ENCODE data around the gene NAALADL2.

DNA sequence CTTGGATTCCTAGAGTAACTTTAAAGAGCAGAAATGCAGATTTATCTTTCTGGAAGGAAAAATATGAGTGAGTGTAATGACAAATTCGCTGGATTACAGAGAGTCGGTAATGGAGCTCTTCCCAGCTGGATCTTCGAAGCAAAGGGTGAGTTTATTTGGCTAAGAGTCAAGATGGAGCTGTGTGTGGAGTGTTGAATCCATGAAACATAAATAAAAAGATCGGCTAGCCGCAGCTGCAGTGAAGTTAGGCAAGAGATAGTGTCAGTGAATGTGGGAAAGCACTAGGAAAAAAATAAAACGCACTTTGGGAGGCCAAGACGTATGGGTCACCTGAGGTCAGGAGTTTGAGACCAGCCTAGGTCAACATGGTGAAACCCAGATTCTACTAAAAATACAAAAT is 10.3 kb downstream of the NAALADL2 start:
- TF ChIP-seq, protein P1, sequence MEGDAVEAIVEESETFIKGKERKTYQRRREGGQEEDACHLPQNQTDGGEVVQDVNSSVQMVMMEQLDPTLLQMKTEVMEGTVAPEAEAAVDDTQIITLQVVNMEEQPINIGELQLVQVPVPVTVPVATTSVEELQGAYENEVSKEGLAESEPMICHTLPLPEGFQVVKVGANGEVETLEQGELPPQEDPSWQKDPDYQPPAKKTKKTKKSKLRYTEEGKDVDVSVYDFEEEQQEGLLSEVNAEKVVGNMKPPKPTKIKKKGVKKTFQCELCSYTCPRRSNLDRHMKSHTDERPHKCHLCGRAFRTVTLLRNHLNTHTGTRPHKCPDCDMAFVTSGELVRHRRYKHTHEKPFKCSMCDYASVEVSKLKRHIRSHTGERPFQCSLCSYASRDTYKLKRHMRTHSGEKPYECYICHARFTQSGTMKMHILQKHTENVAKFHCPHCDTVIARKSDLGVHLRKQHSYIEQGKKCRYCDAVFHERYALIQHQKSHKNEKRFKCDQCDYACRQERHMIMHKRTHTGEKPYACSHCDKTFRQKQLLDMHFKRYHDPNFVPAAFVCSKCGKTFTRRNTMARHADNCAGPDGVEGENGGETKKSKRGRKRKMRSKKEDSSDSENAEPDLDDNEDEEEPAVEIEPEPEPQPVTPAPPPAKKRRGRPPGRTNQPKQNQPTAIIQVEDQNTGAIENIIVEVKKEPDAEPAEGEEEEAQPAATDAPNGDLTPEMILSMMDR (IDR thresholded peaks at IDR 0.05): no peak
- TF ChIP-seq CHD2 (IDR thresholded peaks at IDR 0.05; ENCODE audit: low read length, partially characterized antibody) (no peak), EP300 (IDR thresholded peaks at IDR 0.05) (no peak), SMC3 (IDR thresholded peaks at IDR 0.05) (no peak), CEBPB (IDR thresholded peaks at IDR 0.05) (no peak), CHD4 (IDR thresholded peaks at IDR 0.05; ENCODE audit: borderline replicate concordance) (no peak), RCOR1 (IDR thresholded peaks at IDR 0.05; ENCODE audit: low read depth, low read length) (no peak), BHLHE40 (IDR thresholded peaks at IDR 0.05; ENCODE audit: low read depth, low read length) (no peak), JUNB (IDR thresholded peaks at IDR 0.05) (no peak), CBX8 (IDR thresholded peaks at IDR 0.05) (no peak), RAD21 (conservative IDR thresholded peaks at IDR 0.05 in 1 of 2, IDR thresholded peaks at IDR 0.05 in 1 of 2) (no peak)
- TF ChIP-seq, protein P2, sequence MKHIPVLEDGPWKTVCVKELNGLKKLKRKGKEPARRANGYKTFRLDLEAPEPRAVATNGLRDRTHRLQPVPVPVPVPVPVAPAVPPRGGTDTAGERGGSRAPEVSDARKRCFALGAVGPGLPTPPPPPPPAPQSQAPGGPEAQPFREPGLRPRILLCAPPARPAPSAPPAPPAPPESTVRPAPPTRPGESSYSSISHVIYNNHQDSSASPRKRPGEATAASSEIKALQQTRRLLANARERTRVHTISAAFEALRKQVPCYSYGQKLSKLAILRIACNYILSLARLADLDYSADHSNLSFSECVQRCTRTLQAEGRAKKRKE (CRISPR knock-in tag; IDR thresholded peaks at IDR 0.05; ENCODE audit: low read depth): no peak
- TF ChIP-seq, protein P3, sequence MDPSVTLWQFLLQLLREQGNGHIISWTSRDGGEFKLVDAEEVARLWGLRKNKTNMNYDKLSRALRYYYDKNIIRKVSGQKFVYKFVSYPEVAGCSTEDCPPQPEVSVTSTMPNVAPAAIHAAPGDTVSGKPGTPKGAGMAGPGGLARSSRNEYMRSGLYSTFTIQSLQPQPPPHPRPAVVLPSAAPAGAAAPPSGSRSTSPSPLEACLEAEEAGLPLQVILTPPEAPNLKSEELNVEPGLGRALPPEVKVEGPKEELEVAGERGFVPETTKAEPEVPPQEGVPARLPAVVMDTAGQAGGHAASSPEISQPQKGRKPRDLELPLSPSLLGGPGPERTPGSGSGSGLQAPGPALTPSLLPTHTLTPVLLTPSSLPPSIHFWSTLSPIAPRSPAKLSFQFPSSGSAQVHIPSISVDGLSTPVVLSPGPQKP (IDR thresholded peaks at IDR 0.05; ENCODE audit: low read depth, low read length): no peak
- TF ChIP-seq, protein P4, sequence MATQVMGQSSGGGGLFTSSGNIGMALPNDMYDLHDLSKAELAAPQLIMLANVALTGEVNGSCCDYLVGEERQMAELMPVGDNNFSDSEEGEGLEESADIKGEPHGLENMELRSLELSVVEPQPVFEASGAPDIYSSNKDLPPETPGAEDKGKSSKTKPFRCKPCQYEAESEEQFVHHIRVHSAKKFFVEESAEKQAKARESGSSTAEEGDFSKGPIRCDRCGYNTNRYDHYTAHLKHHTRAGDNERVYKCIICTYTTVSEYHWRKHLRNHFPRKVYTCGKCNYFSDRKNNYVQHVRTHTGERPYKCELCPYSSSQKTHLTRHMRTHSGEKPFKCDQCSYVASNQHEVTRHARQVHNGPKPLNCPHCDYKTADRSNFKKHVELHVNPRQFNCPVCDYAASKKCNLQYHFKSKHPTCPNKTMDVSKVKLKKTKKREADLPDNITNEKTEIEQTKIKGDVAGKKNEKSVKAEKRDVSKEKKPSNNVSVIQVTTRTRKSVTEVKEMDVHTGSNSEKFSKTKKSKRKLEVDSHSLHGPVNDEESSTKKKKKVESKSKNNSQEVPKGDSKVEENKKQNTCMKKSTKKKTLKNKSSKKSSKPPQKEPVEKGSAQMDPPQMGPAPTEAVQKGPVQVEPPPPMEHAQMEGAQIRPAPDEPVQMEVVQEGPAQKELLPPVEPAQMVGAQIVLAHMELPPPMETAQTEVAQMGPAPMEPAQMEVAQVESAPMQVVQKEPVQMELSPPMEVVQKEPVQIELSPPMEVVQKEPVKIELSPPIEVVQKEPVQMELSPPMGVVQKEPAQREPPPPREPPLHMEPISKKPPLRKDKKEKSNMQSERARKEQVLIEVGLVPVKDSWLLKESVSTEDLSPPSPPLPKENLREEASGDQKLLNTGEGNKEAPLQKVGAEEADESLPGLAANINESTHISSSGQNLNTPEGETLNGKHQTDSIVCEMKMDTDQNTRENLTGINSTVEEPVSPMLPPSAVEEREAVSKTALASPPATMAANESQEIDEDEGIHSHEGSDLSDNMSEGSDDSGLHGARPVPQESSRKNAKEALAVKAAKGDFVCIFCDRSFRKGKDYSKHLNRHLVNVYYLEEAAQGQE (IDR thresholded peaks at IDR 0.05): no peak

Data from A549 (cell line).